H1 (cell line): Measurements from ENCODE around the gene RBFA. TPM values are rescaled to one million over a fixed set of nuclear protein-coding genes. Genes with fewer than 3 reads are reported as not detected.

ENCODE experiments used
- CTCF ChIA-PET: fragments of 300-600 bp; sonication (Branson Sonifier 250); formaldehyde crosslinking; loops from one replicate; lab custom pipeline; 2021; ENCODE audit not compliant: partially characterized antibody; lab: Charles Lee
- POLR2A ChIA-PET: fragments of 300-600 bp; sonication (Branson Sonifier 250); formaldehyde crosslinking; loops from one replicate; lab custom pipeline; 2021; ENCODE audit warnings: inconsistent platforms; ENCODE audit not compliant: partially characterized antibody; lab: Charles Lee
- DNase-seq, 2 experiments: peaks; one replicate each; pipeline versions ENCODE4 v3.0.0 to v3.0.0-alpha.2; 2010 to 2022; ENCODE audit warnings: low spot score in 2 of 2, low read depth in 1 of 2, mixed read lengths in 1 of 2
- FAIRE-seq: peaks from 2 replicates; lab custom pipeline; 2011; peaks lifted over from hg19 to GRCh38; lab: Jason Lieb, UNC
- H2AFZ ChIP-seq: 2 replicates; pipeline ENCODE4 v1.8.1; 2012; ENCODE audit warnings: low read length, inconsistent platforms
- H2AK5ac ChIP-seq: 2 replicates; pipeline ENCODE4 v1.6.1; 2013; ENCODE audit warnings: low read depth, low read length
- H2BK120ac ChIP-seq: replicated peaks from 2 replicates; pipeline ENCODE3; 2013; ENCODE audit warnings: low read depth, low read length, inconsistent platforms
- H2BK12ac ChIP-seq: 2 replicates; pipeline ENCODE4 v1.6.1; 2013; ENCODE audit warnings: low read depth, low read length
- H2BK15ac ChIP-seq: 2 replicates; pipeline ENCODE4 v1.6.1; 2013; ENCODE audit warnings: low read length
- H2BK20ac ChIP-seq: 2 replicates; pipeline ENCODE4 v1.6.1; 2013; ENCODE audit warnings: low read length
- H2BK5ac ChIP-seq: 2 replicates; pipeline ENCODE4 v1.6.1; 2013; ENCODE audit warnings: low read depth, low read length
- H3K14ac ChIP-seq: 2 replicates; pipeline ENCODE4 v1.6.1; 2013; ENCODE audit warnings: inconsistent platforms; ENCODE audit not compliant: insufficient read length
- H3K18ac ChIP-seq: 2 replicates; pipeline ENCODE4 v1.6.1; 2013; ENCODE audit warnings: low read length; ENCODE audit errors: extremely low read depth
- H3K23ac ChIP-seq: 2 replicates; pipeline ENCODE4 v1.6.1; 2013; ENCODE audit warnings: inconsistent platforms; ENCODE audit not compliant: insufficient read length
- H3K23me2 ChIP-seq: 2 replicates; pipeline ENCODE4 v1.6.1; 2013; ENCODE audit warnings: low read depth, low read length
- H3K27ac ChIP-seq: 2 replicates; pipeline ENCODE4 v1.6.1; 2011; ENCODE audit warnings: low read depth, low read length, inconsistent platforms
- H3K27me3 ChIP-seq, 4 experiments: replicated peaks in 1 of 4; 1 replicate in 1 of 4; 2 replicates in 3 of 4; pipeline versions ENCODE4 v1.6.1 to v1.8.1; 2011 to 2013; ENCODE audit warnings: low read length in 3 of 4, mild to moderate bottlenecking in 3 of 4, inconsistent platforms in 2 of 4, mixed read lengths in 2 of 4, moderate library complexity in 1 of 4; ENCODE audit not compliant: control insufficient read depth in 3 of 4, insufficient read depth in 3 of 4; ENCODE audit errors: extremely low read depth in 1 of 4
- H3K36me3 ChIP-seq, 4 experiments: 2 replicates each; pipeline versions ENCODE4 v1.6.1 to v1.8.1; 2011 to 2013; ENCODE audit warnings: mild to moderate bottlenecking in 4 of 4, low read length in 3 of 4, moderate library complexity in 2 of 4, control low read depth in 1 of 4, inconsistent platforms in 1 of 4; ENCODE audit not compliant: insufficient read depth in 4 of 4, control insufficient read depth in 2 of 4
- H3K4ac ChIP-seq: replicated peaks from 2 replicates; pipeline ENCODE3; 2013; ENCODE audit warnings: low read length, low read depth, mixed read lengths, inconsistent platforms; ENCODE audit not compliant: insufficient read length
- H3K4me1 ChIP-seq, 4 experiments: replicated peaks in 1 of 4; 1 replicate in 1 of 4; 2 replicates in 3 of 4; pipeline versions ENCODE4 v1.6.1 to v1.8.1; 2011 to 2013; ENCODE audit warnings: low read length in 3 of 4, inconsistent platforms in 2 of 4, mixed read lengths in 1 of 4; ENCODE audit not compliant: insufficient read depth in 4 of 4, control insufficient read depth in 3 of 4
- H3K4me2 ChIP-seq, 2 experiments: 2 replicates each; pipeline versions ENCODE4 v1.6.1 to v1.8.1; 2011 to 2013; ENCODE audit warnings: low read depth in 2 of 2, low read length in 2 of 2, control low read depth in 1 of 2, inconsistent platforms in 1 of 2, mild to moderate bottlenecking in 1 of 2; ENCODE audit not compliant: insufficient read depth in 1 of 2
- H3K4me3 ChIP-seq, 4 experiments: fragments of 200-600, 300-600 bp in 1 of 4; sonication (generic), shearing (Covaris generic), sonication (Bioruptor Twin) in 1 of 4; 2 replicates each; pipeline versions ENCODE4 v1.5.1 to v1.8.1; 2011 to 2016; ENCODE audit warnings: low read length in 4 of 4, low read depth in 3 of 4, control low read depth in 2 of 4, inconsistent platforms in 2 of 4, mild to moderate bottlenecking in 2 of 4, mixed read lengths in 1 of 4, moderate library complexity in 1 of 4; ENCODE audit not compliant: insufficient read depth in 2 of 4; ENCODE audit errors: extremely low read depth in 1 of 4
- H3K56ac ChIP-seq: replicated peaks from 2 replicates; pipeline ENCODE3; 2013; ENCODE audit warnings: low read depth, mild to moderate bottlenecking, mixed read lengths, low read length, inconsistent platforms; ENCODE audit not compliant: insufficient read length
- H3K79me1 ChIP-seq: 2 replicates; pipeline ENCODE4 v1.6.1; 2013; ENCODE audit warnings: low read depth, low read length, control low read depth
- H3K79me2 ChIP-seq, 2 experiments: 2 replicates each; pipeline versions ENCODE4 v1.6.1 to v1.8.1; 2012 to 2013; ENCODE audit warnings: low read length in 2 of 2, mild to moderate bottlenecking in 2 of 2, inconsistent platforms in 1 of 2; ENCODE audit not compliant: insufficient read depth in 2 of 2, control insufficient read depth in 1 of 2
- H3K9ac ChIP-seq, 4 experiments: replicated peaks in 1 of 4; 1 replicate in 1 of 4; 2 replicates in 3 of 4; pipeline versions ENCODE4 v1.6.1 to v1.8.1; 2011 to 2013; ENCODE audit warnings: low read depth in 3 of 4, low read length in 3 of 4, control low read depth in 2 of 4, mild to moderate bottlenecking in 2 of 4, moderate library complexity in 2 of 4, inconsistent platforms in 1 of 4; ENCODE audit errors: extremely low read depth in 1 of 4
- H3K9me3 ChIP-seq, 2 experiments: 2 replicates each; pipeline versions ENCODE4 v1.6.1 to v1.8.1; 2012 to 2013; ENCODE audit warnings: mild to moderate bottlenecking in 2 of 2, moderate library complexity in 2 of 2, control low read depth in 1 of 2, inconsistent platforms in 1 of 2, low read depth in 1 of 2, low read length in 1 of 2, mixed read lengths in 1 of 2; ENCODE audit not compliant: insufficient read depth in 2 of 2
- H4K20me1 ChIP-seq, 2 experiments: replicated peaks in 1 of 2; 2 replicates each; pipeline versions ENCODE3 to v1.8.1; 2011 to 2013; ENCODE audit warnings: inconsistent platforms in 2 of 2, low read length in 2 of 2, mild to moderate bottlenecking in 1 of 2; ENCODE audit not compliant: insufficient read depth in 2 of 2, control insufficient read depth in 1 of 2
- H4K5ac ChIP-seq: 2 replicates; pipeline ENCODE4 v1.6.1; 2013; ENCODE audit warnings: low read length, low read depth, mixed read lengths, inconsistent platforms; ENCODE audit not compliant: insufficient read length
- H4K8ac ChIP-seq: 2 replicates; pipeline ENCODE4 v1.8.0; 2013; ENCODE audit warnings: mild to moderate bottlenecking, moderate library complexity, low read length, inconsistent platforms; ENCODE audit not compliant: insufficient read depth; ENCODE audit errors: extremely low read depth
- H4K91ac ChIP-seq: replicated peaks from 2 replicates; pipeline ENCODE3; 2013; ENCODE audit warnings: low read length, mixed read lengths, inconsistent platforms; ENCODE audit not compliant: insufficient read length
- CEBPB ChIP-seq: IDR thresholded peaks from 2 replicates; pipeline ENCODE4 v1.6.1; 2012; ENCODE audit warnings: low read depth, low read length
- CREB1 ChIP-seq: IDR thresholded peaks from 2 replicates; pipeline ENCODE4 v1.6.1; 2012; ENCODE audit warnings: inconsistent platforms
- CTBP2 ChIP-seq: IDR thresholded peaks from 2 replicates; pipeline ENCODE4 v1.7.0; 2011; ENCODE audit warnings: borderline replicate concordance, mild to moderate bottlenecking, moderate library complexity, mixed read lengths, low read length; ENCODE audit not compliant: insufficient read depth, insufficient read length
- EP300 ChIP-seq, 2 experiments: IDR thresholded peaks; 1 replicate in 1 of 2; 2 replicates in 1 of 2; pipeline ENCODE4 v1.6.1; 2011 to 2012; ENCODE audit warnings: low read depth in 2 of 2, low read length in 2 of 2, mild to moderate bottlenecking in 2 of 2, borderline replicate concordance in 1 of 2, inconsistent platforms in 1 of 2, moderate library complexity in 1 of 2
- NANOG ChIP-seq: IDR thresholded peaks from 2 replicates; pipeline ENCODE4 v1.6.1; 2011; ENCODE audit warnings: low read length, low read depth, mild to moderate bottlenecking, inconsistent platforms; ENCODE audit not compliant: insufficient read depth, poor library complexity, severe bottlenecking
- PHF8 ChIP-seq: fragments of 200-600 bp; sonication (generic); conservative IDR thresholded peaks from 2 replicates; pipeline ENCODE4 v1.7.1; 2012; ENCODE audit warnings: low read depth, mild to moderate bottlenecking, inconsistent platforms, low read length, moderate library complexity
- POLR2AphosphoS5 ChIP-seq: IDR thresholded peaks from 2 replicates; pipeline ENCODE4 v1.6.1; 2011; ENCODE audit warnings: low read depth, low read length
- POU5F1 ChIP-seq: IDR thresholded peaks from 2 replicates; pipeline ENCODE4 v1.6.1; 2011; ENCODE audit warnings: low read depth, mild to moderate bottlenecking, low read length, moderate library complexity
- SP1 ChIP-seq: IDR thresholded peaks from 2 replicates; pipeline ENCODE4 v1.6.1; 2011; ENCODE audit warnings: low read depth, low read length
- TEAD4 ChIP-seq: IDR thresholded peaks from 2 replicates; pipeline ENCODE4 v1.6.1; 2012; ENCODE audit warnings: low read depth, low read length, inconsistent platforms, mixed read lengths
- WGBS, 2 experiments: shearing (Covaris generic) in 1 of 2; methylation state at CpG; one replicate each; pipeline versions ENCODE4 v1.1.6 to v1.1.7; 2013 to 2015; ENCODE audit warnings: low lambda C conversion rate in 2 of 2, mixed read lengths in 2 of 2, inconsistent platforms in 1 of 2, low coverage in 1 of 2, missing lambda C conversion rate in 1 of 2; ENCODE audit not compliant: insufficient replicate concordance in 2 of 2, insufficient coverage in 1 of 2, insufficient read length in 1 of 2; ENCODE audit errors: extremely low coverage in 1 of 2, missing lambda C conversion rate in 1 of 2; 5-methylcytosine and 5-hydroxymethylcytosine counted together
- polyA plus RNA-seq, 7 experiments: library from polyadenylated mRNA; depleted of rRNA in 3 of 7; stranded (reverse) in 5 of 7; unstranded in 2 of 7; fragments of >200 nt in 5 of 7; fragments of 200-250 nt in 2 of 7; gene quantifications; 1 replicate in 5 of 7; 2 replicates in 1 of 7; 4 replicates in 1 of 7; pipeline versions ENCODE4 v1.2.1 to v1.2.3, GENCODE V29; 2011 to 2013; ENCODE audit warnings: missing spikeins in 2 of 7, mixed read lengths in 2 of 7
- total RNA-seq: library from RNA; stranded (reverse); fragmentation: NEBNext Ultra II Directional; extraction: Animal tissue kit (Norgen Biotek cat#: 25700); gene quantifications from 2 replicates; pipeline ENCODE4 v1.2.1, GENCODE V29; 2021
- TF ChIP-seq, protein P1 (sequence below): IDR thresholded peaks from 2 replicates; pipeline ENCODE4 v1.6.1; 2012; ENCODE audit warnings: low read length, inconsistent platforms

The RBFA gene
- total and polyA plus RNA-seq, 2 of the 8 experiments (the other 6 are each of a cell fraction or from before 2014, with no cell fraction given), result 19.2 to 29.5 TPM

- H3K9ac ChIP-seq, result peak overlapping the region; percentile 80 to 90 (median 88)
- H3K36me3 ChIP-seq, result peaks cover 3 to 27% (median 8%) of the 10 kb centered on the region in 4 experiments; a peak in 5 of 8 replicates
- peak overlapping the region; percentile 99 for H3K4ac ChIP-seq
- H2BK120ac ChIP-seq, result no peak overlapping the region
- H3K27me3 ChIP-seq, result no peaks in the 10 kb centered on the region
- peak overlapping the region; percentile 87 for H3K27ac ChIP-seq
- H2BK15ac ChIP-seq, result peak overlapping the region; percentile 77; the same call in 1 of the 2 replicates
- H4K8ac ChIP-seq, result peak overlapping the region; percentile 91; the same call in 1 of the 2 replicates
- FAIRE-seq, result no peak
- 0 out of 2 replicates have a peak, but pooled peaks cover 5% of the 10 kb centered on the region for H3K79me1 ChIP-seq
- H3K9me3 ChIP-seq, result no peaks in the 10 kb centered on the region
- DNase-seq, result peak in 1 of 2 experiments; percentile 81
- 0 out of 2 replicates have a peak overlapping the region, but pooled peaks have one; percentile 21 for H2BK20ac ChIP-seq
- peak overlapping the region; percentile 98 for H3K18ac ChIP-seq
- peak overlapping the region; percentile 69 for H3K56ac ChIP-seq
- peaks cover 33 to 51% of the 10 kb centered on the region in 2 experiments for H3K79me2 ChIP-seq
- H3K4me3 ChIP-seq, result peak overlapping the region; percentile 64 to 94 (median 86)
- H2BK5ac ChIP-seq, result peak overlapping the region; percentile 88; the same call in 1 of the 2 replicates
- H2AK5ac ChIP-seq, result no peak overlapping the region
- ChIA-PET POLR2A (interaction anchor here (0.7 to 2.2 kb wide), 8 partner anchors 9 to 122 kb away, joined by 3 to 11 read pairs (median 4); no protein-coding TSS in a partner anchor), CTCF (interaction anchor here (0.7 to 3.1 kb wide), 7 partner anchors 15 to 222 kb away, joined by 3 to 11 read pairs (median 4); no protein-coding TSS in a partner anchor)
- no peak overlapping the region for H3K14ac ChIP-seq
- H3K23ac ChIP-seq, result no peak overlapping the region
- H3K4me2 ChIP-seq, result peak overlapping the region; percentile 74 to 82
- no peak overlapping the region; the same call in 1 of the 2 replicates for H2BK12ac ChIP-seq
- H3K23me2 ChIP-seq, result peaks cover 5% of the 10 kb centered on the region; the same call in 1 of the 2 replicates
- H2AFZ ChIP-seq, result peak overlapping the region; percentile 60; the same call in 1 of the 2 replicates
- H4K5ac ChIP-seq, result peak overlapping the region; percentile 95
- peaks cover 11 to 16% of the 10 kb centered on the region in 2 experiments for H4K20me1 ChIP-seq
- H4K91ac ChIP-seq, result peak overlapping the region; percentile 93
- H3K4me1 ChIP-seq, result peaks cover 0 to 5% (median 2%) of the 10 kb centered on the region in 4 experiments; a peak in 2 of 7 replicates
- WGBS, 2 experiments, result 1% methylated on average over 28 of the region's 48 CpGs; no CpG with 5 or more reads in 1 of the 2 experiments
- no peak for TF ChIP-seq POU5F1
- no peak for TF ChIP-seq CEBPB
- TF ChIP-seq CREB1, result no peak
- no peak for TF ChIP-seq NANOG
- TF ChIP-seq TEAD4, result no peak
- TF ChIP-seq SP1, result no peak
- TF ChIP-seq, protein P1, sequence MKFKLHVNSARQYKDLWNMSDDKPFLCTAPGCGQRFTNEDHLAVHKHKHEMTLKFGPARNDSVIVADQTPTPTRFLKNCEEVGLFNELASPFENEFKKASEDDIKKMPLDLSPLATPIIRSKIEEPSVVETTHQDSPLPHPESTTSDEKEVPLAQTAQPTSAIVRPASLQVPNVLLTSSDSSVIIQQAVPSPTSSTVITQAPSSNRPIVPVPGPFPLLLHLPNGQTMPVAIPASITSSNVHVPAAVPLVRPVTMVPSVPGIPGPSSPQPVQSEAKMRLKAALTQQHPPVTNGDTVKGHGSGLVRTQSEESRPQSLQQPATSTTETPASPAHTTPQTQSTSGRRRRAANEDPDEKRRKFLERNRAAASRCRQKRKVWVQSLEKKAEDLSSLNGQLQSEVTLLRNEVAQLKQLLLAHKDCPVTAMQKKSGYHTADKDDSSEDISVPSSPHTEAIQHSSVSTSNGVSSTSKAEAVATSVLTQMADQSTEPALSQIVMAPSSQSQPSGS, result no peak
- no peak for TF ChIP-seq CTBP2
- no peak; the same call in none of the 2 replicates for TF ChIP-seq POLR2AphosphoS5
- TF ChIP-seq PHF8, result peak; percentile 83
- no peak for TF ChIP-seq EP300 (IDR thresholded peaks at IDR 0.05; ENCODE audit: borderline replicate concordance in 1 of 2, low read depth in 2 of 2, low read length in 2 of 2)
Measured at GRCh38 chr18:79988071-79988450, 46.2 kb upstream of the RBFA start.
